ENCODE results near the gene SPECC1L. TPM values are rescaled to one million over a fixed set of nuclear protein-coding genes. Genes with fewer than 3 reads are reported as not detected.

The SPECC1L gene
- total RNA-seq, 1 donor from 2014 or later: 29.9 TPM

DNA sequence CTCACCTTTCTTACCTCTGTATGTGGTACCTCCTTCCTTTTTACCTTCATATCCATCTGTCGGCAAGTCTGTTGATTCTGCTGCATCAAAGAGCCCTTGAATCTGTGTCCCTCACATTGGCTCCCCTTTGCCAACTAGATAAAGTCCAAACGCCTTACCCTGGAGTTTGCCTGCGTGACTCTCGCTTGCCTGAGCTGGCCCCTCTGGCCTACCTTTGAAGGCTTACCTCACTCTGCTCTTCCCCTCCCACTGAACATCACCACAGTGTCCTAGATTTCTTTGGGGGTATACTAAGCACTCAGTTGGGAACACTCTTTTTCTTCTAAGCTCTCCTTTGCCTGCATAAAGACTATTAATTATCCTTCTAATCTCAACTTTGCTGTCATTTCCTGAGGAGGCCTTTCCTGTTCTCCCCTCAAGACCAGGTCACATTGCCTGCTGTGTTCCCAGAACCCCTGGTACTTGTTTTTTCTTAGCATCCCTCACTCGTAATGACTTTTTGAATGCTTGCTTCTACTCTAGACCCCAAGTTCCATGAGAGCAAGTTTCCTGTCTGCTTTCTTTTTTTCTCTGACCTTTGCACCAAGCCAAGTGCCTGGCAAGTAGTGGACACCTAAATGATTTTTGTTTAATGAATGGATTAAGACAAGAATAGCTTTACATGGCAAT is 89.0 kb downstream of the SPECC1L start:
- H3K4me3 ChIP-seq (ENCODE audit: low read depth, low read length): no peak overlapping the region
- H3K36me3 ChIP-seq (ENCODE audit: control insufficient read depth, insufficient read depth, low read length): no peaks in the 10 kb centered on the region
- no peaks in the 10 kb centered on the region for H3K27me3 ChIP-seq (ENCODE audit: control insufficient read depth, insufficient read depth, low read length)
- TF ChIP-seq, protein P1, sequence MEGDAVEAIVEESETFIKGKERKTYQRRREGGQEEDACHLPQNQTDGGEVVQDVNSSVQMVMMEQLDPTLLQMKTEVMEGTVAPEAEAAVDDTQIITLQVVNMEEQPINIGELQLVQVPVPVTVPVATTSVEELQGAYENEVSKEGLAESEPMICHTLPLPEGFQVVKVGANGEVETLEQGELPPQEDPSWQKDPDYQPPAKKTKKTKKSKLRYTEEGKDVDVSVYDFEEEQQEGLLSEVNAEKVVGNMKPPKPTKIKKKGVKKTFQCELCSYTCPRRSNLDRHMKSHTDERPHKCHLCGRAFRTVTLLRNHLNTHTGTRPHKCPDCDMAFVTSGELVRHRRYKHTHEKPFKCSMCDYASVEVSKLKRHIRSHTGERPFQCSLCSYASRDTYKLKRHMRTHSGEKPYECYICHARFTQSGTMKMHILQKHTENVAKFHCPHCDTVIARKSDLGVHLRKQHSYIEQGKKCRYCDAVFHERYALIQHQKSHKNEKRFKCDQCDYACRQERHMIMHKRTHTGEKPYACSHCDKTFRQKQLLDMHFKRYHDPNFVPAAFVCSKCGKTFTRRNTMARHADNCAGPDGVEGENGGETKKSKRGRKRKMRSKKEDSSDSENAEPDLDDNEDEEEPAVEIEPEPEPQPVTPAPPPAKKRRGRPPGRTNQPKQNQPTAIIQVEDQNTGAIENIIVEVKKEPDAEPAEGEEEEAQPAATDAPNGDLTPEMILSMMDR (IDR thresholded peaks at IDR 0.05; ENCODE audit: insufficient read depth, low read length, poor library complexity, severe bottlenecking): no peak
- no peak for DNase-seq (ENCODE audit: low read depth)

DNA sequence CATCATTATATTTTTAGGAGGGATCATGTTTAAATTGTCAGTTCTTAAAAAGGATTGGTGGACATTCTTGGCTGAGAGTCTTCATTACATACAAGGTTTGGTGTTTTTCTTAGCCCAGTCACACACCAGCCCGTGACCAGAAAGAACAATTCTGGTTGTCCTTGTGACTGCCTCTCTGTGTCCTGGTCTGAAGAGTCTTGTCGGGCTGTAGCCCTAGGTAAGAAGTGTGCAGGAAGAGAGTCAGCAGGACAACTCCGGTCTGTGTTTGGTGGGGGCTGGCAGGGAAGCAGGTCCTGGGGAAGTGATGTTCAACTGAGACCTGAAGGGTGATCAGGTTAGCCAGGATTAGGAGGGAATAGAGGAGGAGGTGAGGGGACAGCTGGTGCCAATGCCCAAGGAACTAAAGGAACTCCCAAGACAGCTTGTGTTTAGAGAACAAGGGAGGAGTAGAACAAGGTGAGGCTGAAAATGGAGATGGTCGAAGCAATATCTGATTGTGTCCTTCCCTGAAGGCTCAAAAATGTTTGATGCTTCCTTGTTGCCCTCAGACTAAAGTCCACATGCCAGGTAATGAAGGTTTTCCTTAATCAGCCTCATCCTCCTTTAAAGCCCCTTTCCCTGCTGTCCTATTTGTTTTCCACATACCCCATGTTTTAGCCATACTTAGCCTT is 91.5 kb downstream of the SPECC1L start:
- Histone ChIP-seq H3K36me3 (ENCODE audit: control insufficient read depth, insufficient read depth, low read length) (no peaks in the 10 kb centered on the region), H3K4me3 (ENCODE audit: low read depth, low read length) (no peak overlapping the region), H3K27me3 (ENCODE audit: control insufficient read depth, insufficient read depth, low read length) (no peaks in the 10 kb centered on the region)
- TF ChIP-seq, protein P1 (IDR thresholded peaks at IDR 0.05; ENCODE audit: insufficient read depth, low read length, poor library complexity, severe bottlenecking): no peak
- no peak for DNase-seq (ENCODE audit: low read depth)

DNA sequence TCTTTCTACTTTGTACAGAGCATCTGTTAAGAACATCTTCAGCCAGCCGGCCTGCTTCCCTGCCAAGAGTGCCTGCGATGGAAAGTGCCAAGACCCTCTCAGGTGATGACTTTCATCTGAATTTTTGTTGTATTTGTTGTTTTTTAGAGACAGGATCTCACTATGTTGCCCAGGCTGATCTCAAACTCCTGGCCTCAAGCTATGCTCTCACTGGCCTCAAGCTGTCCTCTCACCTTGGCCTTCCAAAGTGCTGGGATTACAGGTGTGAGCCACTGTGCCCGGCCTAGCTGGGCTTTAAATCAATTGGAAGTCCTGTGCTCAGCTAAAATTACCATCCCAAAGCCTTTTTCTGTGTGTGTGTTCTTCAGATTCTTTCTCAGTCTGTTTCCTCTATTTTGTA is 92.6 kb downstream of the SPECC1L start:
- TF ChIP-seq, protein P1 (IDR thresholded peaks at IDR 0.05; ENCODE audit: insufficient read depth, low read length, poor library complexity, severe bottlenecking): no peak
- Histone ChIP-seq H3K36me3 (ENCODE audit: control insufficient read depth, insufficient read depth, low read length) (no peaks in the 10 kb centered on the region), H3K27me3 (ENCODE audit: control insufficient read depth, insufficient read depth, low read length) (no peaks in the 10 kb centered on the region), H3K4me3 (ENCODE audit: low read depth, low read length) (no peak overlapping the region)
- no peak for DNase-seq (ENCODE audit: low read depth)

DNA sequence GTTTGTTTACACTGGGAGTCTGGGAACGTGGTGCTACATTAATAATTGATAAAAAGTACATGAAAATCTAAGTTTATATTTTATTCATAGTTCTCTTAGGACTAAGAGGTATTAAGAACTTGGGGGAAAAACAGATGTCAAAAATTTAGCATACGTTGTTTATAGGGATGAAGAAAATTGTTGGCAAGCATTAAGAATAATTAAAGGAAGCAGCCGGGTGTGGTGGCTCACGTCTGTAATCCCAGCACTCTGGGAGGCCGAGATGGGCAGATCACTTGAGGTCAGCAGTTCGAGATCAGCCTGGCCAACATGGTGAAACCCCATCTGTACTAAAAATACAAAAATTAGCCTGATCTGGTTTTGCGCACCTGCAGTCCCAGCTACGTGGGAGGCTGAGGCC is 96.1 kb downstream of the SPECC1L start:
- DNase-seq (ENCODE audit: low read depth): no peak
- TF ChIP-seq, protein P1 (IDR thresholded peaks at IDR 0.05; ENCODE audit: insufficient read depth, low read length, poor library complexity, severe bottlenecking): no peak
- Histone ChIP-seq H3K27me3 (ENCODE audit: control insufficient read depth, insufficient read depth, low read length) (no peaks in the 10 kb centered on the region), H3K36me3 (ENCODE audit: control insufficient read depth, insufficient read depth, low read length) (no peaks in the 10 kb centered on the region), H3K4me3 (ENCODE audit: low read depth, low read length) (no peak overlapping the region)

DNA sequence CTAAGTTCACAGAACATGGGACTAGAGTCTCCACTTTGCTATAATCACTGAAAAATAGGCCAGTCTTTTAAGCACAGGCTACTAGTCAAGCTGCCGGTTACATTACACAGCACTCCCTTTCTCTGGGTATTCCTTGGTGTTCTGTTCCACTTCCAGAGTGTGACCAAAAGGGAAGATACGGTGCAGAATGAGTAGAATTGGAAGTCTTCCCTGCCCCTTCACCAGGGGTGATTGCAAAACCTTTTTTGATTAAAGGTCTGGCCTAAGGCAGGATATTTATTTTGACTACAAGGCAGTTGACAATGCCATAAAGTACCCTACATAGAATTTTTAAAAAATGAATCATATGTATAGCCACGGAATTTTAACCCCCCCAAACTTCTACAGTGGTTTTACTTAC is 97.2 kb downstream of the SPECC1L start:
- Histone ChIP-seq H3K36me3 (ENCODE audit: control insufficient read depth, insufficient read depth, low read length) (no peaks in the 10 kb centered on the region), H3K27me3 (ENCODE audit: control insufficient read depth, insufficient read depth, low read length) (no peaks in the 10 kb centered on the region), H3K4me3 (ENCODE audit: low read depth, low read length) (no peak overlapping the region)
- TF ChIP-seq, protein P1 (IDR thresholded peaks at IDR 0.05; ENCODE audit: insufficient read depth, low read length, poor library complexity, severe bottlenecking): no peak
- DNase-seq (ENCODE audit: low read depth): no peak
